Measurements from ENCODE around the gene USP48.
"Not testable (repeated sequence)": the region's sequence is repeated elsewhere in the genome, so short reads cannot be mapped to it uniquely, and the experiment has no call there.

The USP48 gene

DNA sequence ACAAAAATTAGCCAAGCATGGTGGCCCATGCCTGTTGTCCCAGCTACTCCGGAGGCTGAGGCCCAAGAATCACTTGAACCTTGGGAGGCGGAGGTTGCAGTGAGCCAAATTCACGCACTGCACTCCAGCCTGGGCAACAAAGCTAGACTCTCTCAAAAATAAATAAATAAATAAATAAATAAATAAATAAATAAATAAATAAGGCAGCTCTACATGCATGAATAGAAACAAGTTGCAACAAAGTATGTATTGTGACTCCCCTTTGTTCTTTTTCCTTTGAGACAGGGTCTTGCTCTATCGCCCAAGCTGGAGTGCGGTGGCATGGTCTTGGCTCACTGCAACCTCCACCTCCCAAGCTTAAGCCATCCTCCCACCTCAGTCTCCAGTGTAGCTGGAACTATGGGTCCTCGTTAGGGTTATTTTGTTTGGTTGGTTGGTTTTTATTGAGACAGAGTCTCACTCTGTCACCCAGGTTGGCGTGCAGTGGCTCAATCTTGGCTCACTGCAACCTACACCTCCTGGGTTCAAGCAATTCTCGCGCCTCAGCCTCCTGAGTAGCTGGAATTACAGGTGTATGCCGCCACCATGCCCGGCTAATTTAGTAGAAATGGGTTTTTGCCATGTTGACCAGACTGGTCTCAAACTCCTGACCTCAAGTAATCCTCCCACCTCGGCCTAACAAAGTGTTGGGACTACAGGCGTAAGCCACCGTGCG is 8.0 kb downstream of the USP48 start:
- DNase-seq (ENCODE audit: low read depth): no peak

DNA sequence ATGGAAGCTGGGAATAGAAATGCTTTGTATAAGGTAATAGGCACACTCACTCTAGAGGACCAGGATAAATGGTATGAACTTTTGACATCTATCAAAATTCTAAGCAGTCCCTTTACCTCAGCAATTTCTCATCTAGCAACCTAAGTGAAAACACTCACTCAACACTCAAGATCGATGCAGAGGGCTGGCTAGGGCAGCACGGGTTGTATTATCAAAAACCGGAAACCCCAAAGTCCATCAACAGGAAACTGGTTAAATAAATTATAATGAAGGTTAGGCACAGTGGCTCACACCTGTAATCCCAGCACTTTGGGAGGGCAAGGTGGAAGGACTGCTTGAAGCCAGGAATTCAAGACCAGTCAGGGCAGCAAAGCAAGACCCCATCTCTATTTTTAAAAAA is 9.4 kb downstream of the USP48 start:
- no peak for DNase-seq (ENCODE audit: low read depth)

DNA sequence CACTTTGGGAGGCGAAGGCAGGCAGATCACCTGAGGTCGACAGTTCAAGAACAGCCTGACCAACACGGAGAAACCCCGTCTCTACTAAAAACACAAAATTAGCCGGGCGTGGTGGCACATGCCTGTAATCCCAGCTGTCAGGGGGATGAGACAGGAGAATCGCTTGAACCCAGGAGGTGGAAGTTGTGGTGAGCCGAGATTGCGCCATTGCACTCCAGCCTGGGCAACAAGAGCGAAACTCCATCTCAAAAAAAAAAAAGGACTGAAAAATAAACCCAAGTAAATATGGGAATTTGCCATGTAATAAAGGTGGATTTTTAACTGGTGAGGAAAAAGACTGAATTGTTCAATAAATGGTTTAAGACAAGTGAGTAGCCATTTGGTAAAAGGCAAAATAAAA is 11.3 kb downstream of the USP48 start:
- not testable (repeated sequence) for DNase-seq (ENCODE audit: low read depth)

DNA sequence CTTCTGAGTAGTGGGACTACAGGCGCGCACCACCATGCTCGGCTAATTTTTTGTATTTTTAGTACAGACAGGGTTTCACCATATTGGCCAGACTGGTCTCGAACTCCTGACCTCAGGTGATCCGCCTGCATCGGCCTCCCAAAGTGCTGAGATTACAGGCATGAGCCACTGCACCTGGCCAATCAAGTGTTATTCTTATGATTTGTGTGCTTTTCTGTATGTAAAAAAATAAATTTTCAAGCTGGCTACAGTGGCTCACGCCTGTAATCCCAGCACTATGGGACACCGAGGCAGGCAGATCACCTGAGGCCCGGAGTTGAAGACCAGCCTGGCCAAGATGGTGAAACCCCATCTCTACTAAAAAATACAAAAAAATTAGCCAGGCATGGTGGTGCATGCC is 12.3 kb downstream of the USP48 start:
- not testable (repeated sequence) for DNase-seq (ENCODE audit: low read depth)

DNA sequence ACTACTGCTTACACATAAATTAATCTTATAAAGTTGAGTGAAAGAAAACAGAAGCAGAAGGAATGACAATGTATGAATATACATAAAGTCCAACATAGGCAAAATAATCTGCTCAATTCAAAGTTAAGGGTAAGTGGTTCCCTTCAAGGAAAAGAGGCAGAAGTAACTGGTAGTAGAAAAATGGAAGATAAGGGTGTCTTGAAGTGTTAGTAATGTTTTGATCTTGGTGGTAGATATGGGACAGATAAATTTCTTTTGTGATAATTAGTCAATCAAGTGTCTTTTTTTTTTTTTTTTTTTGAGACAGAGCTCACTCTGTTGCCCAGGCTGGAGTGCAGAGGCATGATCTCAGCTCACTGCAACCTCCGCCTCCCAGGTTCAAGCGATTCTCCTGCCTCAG is 12.7 kb downstream of the USP48 start:
- DNase-seq (ENCODE audit: low read depth): no peak

DNA sequence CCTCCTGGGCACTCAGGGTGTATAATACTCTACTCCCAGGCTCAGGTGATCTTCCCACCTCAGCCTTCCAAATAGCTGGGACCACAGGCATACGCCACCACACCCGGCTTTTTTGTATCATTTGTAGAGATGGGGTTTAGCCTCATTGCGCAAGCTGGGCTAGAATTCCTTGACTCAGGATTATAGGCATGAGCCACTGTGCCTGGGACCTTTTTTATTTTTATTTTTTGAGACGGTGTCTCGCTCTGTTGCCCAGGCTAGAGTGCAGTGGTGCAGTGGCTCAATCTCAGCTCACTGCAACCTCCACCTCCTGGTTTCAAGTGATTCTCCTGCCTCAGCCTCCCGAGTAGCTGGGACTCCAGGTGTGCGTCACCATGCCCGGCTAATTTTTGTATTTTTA is 15.8 kb downstream of the USP48 start:
- not testable (repeated sequence) for DNase-seq (ENCODE audit: low read depth)

DNA sequence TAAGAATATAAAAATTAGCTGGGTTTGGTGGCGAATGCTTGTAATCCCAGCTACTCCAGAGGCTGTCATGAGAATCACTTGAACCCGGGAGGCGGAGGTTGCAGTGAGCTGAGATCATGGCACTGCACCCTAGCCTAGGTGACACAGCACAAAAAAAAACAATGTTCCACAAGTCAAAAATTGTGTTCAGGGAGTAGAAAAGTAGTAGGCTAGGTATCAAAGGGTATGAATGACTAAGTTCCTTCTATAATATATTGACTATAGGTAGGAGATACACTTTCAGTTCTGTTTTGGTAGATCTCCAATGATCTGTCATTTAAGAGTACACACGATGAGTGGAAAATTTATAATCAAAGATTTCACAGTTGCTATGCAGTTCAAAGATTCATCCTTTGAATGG is 16.7 kb downstream of the USP48 start:
- DNase-seq (ENCODE audit: low read depth): no peak

DNA sequence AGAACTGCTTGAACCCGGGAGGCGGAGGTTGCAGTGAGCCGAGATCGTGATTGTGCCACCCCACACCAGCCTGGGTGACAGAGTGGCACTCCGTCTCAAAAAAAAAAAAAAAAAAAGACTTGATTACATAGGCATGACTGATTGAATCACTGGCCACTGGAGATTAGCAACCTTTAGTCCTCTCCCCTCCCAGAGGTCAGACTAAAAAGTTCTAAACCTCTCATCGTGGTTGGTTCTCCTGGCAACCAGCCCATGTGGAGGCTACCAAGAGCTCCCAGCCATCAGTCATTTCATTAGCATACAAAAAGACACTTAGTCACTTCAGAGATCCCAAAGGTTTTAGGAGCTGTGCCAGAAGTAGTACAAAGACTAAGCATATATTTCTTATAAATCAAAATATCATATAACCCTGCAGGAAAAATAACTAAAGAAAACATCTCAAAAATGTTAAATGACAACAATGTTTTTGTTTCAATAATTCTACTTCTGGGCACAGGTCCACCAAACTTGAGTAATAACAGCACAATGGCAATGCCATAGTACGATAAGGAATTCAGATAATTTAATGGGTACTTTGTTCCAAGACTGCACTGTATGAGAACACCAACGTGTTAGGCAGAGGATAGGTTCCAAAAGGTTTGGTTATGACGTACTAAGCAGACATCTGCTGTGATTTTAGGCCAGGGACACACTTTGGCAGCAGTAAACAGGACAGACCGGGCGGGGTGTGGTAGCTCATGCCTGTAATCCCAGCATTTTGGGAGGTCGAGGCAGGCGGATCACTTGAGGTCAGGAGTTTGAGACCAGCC is 18.1 kb downstream of the USP48 start:
- peak; percentile 92 for DNase-seq (ENCODE audit: low read depth)

DNA sequence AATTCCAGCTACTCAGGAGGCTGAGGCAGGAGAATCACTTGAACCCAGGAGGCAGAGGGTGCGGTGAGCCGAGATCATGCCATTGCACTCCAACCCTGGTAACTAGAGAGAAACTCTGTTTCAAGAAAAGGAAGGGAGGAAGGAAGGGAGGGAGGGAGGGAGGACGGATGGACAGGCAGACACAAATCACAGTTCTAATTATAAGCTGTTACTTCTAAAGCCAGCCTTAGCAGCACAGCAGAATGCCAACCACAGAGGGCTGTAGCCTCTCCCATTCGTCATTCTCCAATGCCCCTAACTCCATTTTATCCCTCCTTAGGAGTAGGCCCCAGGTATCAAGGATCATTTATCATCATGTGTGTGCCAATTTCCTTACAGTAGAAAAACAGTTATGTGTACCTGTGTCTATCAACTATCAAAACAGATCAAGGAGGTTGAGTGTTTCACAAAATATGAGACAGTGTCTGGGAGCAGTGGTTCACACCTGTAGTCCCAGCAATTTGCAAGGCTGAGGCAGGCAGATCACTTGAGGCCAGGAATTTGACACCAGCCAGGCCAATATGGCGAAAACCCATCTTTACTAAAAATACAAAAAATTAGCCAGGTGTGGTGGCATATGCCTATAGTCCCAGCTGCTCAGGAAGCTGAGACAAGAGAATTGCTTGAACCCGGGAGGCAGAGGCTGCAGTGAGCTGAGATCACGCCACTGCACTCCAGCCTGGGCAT is 19.1 kb downstream of the USP48 start:
- no peak for DNase-seq (ENCODE audit: low read depth)

DNA sequence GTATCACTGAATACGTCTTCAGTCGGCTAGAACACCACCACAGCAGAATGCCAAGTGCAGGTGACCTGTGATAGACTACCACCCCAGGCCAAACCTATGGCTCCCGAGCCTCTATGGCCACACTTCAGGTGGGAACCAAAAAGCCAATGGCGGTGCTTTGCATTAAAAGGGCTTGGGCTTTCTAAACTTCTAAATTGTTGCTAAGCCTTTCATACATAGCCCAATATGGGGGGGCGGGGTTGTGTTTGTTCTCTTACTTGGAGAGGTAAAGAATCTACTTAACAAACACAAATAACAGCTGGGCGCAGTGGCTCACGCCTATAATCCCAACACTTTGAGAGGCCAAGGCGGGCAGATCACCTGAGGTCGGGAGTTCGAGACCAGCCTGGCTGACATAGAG is 19.7 kb downstream of the USP48 start:
- DNase-seq (ENCODE audit: low read depth): no peak

DNA sequence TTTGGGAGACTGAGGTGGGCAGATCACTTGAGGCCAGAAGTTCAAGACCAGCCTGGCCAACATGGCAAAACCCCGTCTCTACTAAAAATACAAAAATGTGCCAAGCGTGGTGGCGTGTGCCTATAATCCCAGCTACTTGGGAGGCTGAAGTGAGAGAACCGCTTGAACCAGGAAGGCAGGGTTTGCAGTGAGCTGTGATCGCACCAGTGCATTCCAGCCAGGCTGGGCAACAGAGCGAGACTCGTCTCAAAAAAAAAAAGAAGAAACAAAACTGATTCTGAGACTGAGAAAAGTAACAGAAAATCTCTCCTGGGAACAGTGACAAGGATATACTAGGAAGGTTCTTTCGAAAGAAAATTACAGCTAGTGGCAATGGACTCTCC is 20.9 kb downstream of the USP48 start:
- no peak for DNase-seq (ENCODE audit: low read depth)

DNA sequence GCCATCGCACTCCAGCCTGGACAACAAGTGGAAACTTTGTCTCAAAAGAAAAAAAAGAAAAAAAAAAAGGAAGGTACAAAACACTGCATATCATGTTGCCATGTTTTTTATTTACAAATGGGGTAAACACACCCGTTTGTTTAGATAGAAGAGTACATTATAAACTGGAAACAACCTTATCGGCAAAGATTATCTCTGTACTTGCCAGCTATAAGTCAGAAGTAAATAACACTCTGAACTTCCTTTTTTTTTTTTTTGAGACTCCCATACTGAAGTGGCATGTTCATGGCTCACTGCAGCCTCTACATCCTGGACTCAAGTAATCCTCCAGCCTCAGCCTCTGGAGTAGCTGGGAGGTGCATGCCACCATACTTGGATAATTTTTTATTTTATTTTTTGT is 21.9 kb downstream of the USP48 start:
- DNase-seq (ENCODE audit: low read depth): no peak

DNA sequence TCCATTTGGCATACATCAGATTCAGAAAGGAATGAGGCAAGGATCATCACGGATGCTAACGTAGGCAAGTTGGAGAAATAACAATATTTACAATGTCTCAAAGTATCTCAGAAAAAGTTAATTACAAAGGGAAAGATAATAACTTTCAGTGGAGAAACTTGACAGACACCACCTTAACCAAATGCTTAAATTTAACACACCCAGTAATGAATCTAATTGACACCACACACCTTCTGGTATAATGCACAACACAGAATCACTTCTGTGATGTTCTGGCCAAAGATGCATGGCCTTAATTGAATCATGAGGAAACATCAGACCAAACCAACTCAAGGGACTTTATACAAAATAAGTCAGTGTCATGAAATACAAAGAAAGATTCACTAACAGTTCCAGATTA is 23.1 kb downstream of the USP48 start:
- DNase-seq (ENCODE audit: low read depth): no peak

DNA sequence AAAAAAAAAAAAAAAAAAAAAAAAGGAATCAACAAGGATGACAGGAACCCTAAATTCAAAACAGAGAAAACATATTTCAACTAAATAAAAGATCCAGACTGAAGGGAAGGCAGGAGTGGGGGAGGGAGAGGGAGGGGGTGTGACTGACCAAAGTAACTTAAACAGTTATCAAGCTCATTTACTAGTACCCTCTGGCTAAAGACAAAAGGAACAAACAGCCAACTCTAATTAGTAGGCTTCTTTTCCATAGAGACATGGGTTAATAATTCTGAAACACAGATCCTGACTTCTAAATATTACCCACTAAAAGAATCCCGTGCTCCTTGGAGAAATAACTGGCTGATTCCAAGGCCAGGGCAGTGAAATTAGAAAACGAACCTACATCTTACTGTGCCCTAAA is 23.8 kb downstream of the USP48 start:
- DNase-seq (ENCODE audit: low read depth): no peak

DNA sequence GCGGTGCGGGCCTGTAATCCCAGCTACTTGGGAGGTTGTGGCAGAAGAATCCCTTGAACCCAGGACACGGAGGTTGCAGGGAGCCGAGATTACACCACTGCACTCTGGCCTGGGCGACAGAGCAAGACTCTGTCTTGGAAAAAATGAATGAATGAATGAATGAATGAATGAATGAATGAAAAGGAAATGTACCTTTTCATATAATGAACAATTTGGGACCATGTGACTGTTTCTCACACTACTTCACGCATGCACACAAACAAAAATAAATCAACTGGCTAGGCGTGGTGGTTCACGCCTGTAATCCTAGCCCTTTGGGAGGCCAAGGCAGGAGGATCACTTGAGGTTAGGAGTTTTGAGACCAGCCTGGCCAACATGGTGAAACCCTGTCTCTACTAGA is 24.3 kb downstream of the USP48 start:
- DNase-seq (ENCODE audit: low read depth): no peak

DNA sequence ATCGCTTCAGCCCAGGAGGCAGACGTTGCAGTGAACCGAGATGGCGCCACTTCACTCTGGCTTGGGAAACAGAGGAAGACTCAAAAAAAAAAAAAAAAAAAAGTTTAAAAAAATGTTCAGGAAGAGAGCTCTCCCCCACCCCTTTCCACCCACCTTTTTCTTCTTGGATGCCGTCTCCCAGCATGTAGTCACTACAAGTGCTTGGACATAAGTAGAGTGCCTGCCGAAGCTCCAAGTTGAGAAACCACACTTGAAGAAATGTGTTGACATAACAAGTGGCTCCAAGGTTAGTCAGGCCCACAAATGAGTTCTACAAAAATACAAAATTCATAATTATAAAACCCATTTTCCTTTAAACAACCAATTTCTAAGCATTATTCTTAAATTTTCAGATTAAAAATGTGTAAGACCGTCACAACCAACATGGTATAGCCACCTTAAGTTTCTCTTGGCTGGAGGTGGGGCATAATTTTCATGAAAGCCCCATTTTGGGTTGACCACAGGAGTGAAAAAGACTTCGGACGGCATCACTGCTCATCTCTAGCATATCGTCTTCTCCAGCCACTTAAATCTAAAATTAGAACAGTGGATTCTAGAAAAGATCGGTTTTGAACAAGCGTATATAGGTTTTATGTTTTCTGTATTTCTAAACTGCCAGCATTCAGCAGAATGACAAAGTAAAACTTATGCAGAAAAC is 26.4 kb downstream of the USP48 start:
- DNase-seq (ENCODE audit: low read depth): no peak

DNA sequence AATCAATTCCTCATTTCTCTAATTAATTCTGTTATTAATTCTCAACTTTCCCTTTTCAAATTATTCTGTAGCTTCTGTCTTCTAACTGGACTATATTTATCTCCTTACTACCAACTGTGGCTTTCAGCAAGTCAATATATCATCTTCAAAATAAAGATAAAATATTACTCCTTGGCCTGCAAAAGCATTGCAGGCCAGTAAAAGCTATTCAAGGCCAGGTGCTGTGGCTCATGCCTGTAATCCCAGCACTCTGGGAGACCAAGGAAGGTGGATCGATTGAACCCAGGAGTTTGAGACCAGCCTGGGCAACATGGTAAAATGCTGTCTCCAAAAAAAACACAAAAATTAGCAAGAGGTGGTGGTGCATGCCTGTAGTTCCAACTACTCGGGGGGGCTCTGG is 27.9 kb downstream of the USP48 start:
- no peak for DNase-seq (ENCODE audit: low read depth)

DNA sequence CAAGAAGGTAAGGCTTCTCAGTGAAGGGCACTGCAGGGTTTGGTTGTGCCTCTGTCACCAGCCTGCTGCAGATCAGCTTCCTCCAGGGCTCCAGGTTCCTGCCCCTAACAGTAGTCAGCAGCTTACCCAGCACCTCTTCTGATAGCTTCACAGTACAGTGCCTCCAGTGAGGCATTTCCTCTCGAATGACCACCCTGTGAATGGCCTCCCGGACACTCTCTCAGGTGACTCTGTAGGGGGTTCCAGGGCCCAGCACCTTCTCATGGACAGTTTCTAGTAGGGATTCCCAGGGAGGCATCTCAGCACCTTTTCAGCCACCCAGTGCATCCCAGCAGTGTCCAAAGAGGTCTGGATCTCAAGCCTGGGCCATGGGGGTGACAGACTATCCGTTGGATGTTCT is 28.4 kb downstream of the USP48 start:
- no peak for DNase-seq (ENCODE audit: low read depth)

DNA sequence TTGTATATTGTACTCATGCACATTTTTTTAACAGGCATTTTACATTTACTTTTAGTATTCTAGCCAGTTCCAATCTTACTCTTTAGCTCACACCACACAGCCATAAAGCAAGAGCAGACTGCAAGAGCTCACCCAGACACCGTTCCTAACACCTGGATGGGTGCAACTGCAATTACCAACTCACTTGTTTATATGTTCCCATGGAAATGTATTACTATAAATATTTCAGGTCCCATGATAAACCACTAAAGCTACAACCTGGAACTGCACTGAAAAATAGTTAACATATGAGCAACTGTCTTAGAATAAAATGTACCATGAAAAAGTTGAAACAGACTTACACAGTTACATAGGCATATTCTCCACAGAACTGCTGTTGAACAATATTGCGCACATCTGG is 30.8 kb downstream of the USP48 start:
- no peak for DNase-seq (ENCODE audit: low read depth)

DNA sequence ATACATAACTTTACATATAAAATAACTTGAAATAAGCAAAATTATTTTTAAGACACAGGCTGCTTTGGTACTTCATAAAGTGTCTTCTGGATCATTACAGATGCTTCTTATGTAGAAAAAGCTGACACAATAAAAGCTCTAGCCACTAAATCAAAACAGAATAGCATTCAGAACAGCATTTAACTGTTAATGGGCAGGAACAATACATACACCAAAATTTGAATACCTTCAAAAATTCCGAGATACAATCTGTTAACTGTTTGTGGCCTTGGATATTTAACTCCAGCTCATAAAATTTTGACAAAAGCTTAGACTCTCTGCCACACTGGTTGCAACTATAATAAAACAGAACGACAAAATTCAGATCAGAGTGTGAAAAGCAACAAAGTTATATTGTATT is 31.7 kb downstream of the USP48 start:
- DNase-seq (ENCODE audit: low read depth): no peak

DNA sequence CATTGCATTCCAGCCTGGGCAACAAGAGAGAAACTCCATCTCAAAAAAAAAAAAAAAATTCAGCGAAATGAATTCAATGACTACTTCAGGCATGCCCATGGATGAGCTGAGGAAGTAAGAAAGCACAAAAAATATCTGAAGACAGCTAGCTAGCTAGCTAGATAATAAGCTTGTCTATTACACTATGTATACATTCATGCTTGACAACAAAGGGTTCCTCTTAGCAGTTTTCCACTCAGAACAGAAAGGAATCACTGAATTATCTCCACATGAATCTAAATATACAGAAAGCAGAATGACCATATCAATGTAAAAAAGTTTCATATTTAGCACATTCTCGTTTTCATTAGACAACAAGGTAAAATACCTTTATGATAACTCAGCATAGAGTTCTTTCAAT is 32.1 kb downstream of the USP48 start:
- no peak for DNase-seq (ENCODE audit: low read depth)

DNA sequence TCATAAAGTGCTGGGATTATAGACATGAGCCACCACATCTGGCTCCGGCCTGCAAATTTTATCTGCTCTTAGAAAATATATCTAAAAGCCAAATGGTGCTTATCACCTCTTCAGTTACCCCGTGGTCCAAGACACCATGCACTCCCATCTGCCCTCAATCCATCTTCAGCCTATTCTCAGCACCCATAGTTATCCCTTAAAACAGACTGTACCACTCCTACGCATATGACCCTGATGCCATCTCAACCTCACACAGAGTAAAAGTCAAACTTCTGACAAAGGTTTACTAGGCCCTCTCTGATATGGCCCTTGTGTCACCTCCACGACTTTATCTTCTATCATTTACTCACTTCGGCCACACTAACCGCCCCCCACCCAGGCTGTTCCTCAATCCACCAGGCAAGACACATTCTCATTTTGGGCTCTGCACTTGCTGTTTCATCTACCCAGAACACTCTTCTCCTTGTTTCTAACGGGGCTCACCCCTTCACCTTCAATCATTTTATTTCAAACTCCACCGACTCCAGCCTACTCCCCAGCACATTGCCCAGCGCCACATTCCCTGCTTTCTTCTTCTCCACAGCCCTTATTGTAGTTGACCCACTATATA is 33.0 kb downstream of the USP48 start:
- no peak for DNase-seq (ENCODE audit: low read depth)

All from ELR (cell line).